H1 (cell line): ENCODE results near the gene NXNL2. TPM values are rescaled to one million over a fixed set of nuclear protein-coding genes. Genes with fewer than 3 reads are reported as not detected.

Experiments used
- ASH2L ChIP-seq: fragments of 200-600, 300-600 bp; sonication (generic); IDR thresholded peaks from one replicate; pipeline ENCODE4 v1.7.1; 2017; ENCODE audit warnings: low read length
- PHF8 ChIP-seq: fragments of 200-600 bp; sonication (generic); conservative IDR thresholded peaks from 2 replicates; pipeline ENCODE4 v1.7.1; 2012; ENCODE audit warnings: low read depth, mild to moderate bottlenecking, inconsistent platforms, low read length, moderate library complexity
- RNF2 ChIP-seq: fragments of 200-900, 300-1000 bp; sonication (generic); IDR thresholded peaks from 2 replicates; pipeline ENCODE4 v1.7.1; 2016; ENCODE audit warnings: borderline replicate concordance, low read depth, mild to moderate bottlenecking, antibody characterized with exemption, low read length; ENCODE audit not compliant: poor library complexity, severe bottlenecking; ENCODE audit errors: missing control alignments
- TAF1 ChIP-seq: IDR thresholded peaks from 2 replicates; pipeline ENCODE4 v1.6.1; 2011; ENCODE audit warnings: mild to moderate bottlenecking, low read depth, low read length
- polyA plus RNA-seq, 7 experiments: library from polyadenylated mRNA; depleted of rRNA in 3 of 7; stranded (reverse) in 5 of 7; unstranded in 2 of 7; fragments of >200 nt in 5 of 7; fragments of 200-250 nt in 2 of 7; gene quantifications; 1 replicate in 5 of 7; 2 replicates in 1 of 7; 4 replicates in 1 of 7; pipeline versions ENCODE4 v1.2.1 to v1.2.3, GENCODE V29; 2011 to 2013; ENCODE audit warnings: missing spikeins in 2 of 7, mixed read lengths in 2 of 7
- total RNA-seq: library from RNA; stranded (reverse); fragmentation: NEBNext Ultra II Directional; extraction: Animal tissue kit (Norgen Biotek cat#: 25700); gene quantifications from 2 replicates; pipeline ENCODE4 v1.2.1, GENCODE V29; 2021

Gene NXNL2
- total and polyA plus RNA-seq, 2 of the 8 experiments (the other 6 are each of a cell fraction or from before 2014, with no cell fraction given): 1.9 to 2.6 TPM

DNA sequence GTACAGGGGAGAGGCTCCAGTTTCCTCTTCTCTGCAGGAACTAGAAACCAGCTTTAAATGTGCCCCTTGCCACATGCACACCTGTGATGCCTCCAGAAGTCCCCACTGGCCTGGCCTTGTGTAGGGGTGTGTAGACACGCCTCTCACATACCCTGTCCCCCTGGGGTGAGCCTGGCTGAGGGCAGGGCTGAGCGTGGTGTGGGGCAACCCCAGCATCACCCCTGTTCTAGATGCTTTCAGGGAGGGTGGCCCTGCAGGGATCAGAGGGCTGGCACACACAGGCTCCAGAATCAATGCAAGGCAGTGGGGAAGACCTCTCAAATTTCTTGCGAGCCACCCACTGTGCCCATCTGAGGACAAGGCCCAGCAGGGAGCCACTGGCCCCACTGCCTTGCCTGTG is 54.7 kb downstream of the NXNL2 start (continued):
- TF ChIP-seq RNF2 (no peak), PHF8 (no peak), ASH2L (no peak), TAF1 (no peak)
